ENCODE measurements around the gene PPFIBP2.

Gene PPFIBP2

DNA sequence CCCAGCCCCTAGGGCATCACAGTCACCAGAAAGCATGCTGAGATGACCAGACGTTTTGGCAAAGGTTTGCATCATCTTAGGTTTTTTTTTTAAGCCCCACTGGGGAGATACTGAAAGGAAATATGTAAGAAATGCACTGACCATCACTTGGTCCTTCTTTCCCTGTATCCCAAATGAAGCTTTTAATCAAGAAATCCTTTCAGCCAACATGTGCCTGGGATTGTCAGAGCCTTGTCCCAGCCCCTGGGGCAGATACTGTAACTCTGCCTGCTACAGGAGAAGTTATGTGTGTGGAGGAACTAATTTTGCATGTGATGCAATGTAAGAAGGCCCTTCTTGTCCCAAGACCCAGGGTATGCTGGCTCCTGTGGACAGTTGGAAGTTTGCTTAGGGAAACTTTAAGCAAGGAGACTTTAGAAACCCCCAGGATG, 65.6 kb downstream of the PPFIBP2 start:
- peak; percentile 43 for DNase-seq

DNA sequence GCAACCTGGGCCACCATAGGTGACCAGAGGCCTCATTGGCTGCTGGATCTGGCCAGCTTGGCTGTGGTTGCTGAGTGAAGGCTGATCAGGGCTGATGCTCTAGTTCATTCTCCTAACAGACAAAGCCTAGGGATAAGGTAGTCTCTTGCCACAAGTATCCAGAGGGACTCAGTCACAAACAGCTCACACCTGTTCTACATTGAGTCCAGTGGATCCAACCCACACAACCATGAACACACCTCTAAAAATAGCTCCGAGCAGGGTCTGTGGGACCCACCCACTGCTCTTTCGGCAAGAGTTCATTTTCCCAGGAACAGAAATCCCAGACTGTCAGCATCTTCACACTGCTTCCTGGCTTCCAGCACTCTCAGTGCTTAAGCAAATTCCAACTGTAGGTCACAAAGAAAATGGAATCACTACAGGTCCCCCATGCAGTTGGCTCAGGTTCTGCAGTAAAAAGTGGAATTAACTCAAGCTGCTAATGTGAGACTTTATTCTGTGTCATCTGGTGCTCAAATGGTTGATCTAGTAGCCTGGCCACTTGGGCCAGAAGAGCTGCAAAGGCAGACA, 67.3 kb downstream of the PPFIBP2 start:
- DNase-seq: no peak

GRCh38 chr11:7582338-7582985, 68.7 kb downstream of the PPFIBP2 start:
- DNase-seq: no peak

GRCh38 chr11:7583248-7583647, 69.4 kb downstream of the PPFIBP2 start:
- DNase-seq: no peak

- DNase-seq: no peak
Measured at GRCh38 chr11:7584910-7585309, 71.1 kb downstream of the PPFIBP2 start.

DNA sequence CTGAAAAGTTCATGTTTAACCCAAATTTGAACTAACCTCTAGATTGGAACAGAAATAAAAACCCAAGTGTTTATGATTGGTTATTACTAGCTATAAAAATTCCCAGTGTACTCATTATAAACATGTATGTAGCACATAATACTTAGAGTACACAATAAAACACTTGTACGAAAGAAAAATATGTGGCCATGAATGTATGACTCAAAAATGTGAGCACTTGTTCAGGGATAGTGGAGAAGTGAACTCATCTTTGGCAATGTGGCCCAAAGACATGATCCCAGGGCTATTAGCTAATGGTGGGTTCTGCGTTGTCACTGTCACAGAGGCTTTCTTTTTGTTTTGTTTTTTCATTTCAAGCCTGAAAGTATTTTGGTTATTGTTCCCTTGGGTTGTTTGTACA, 72.0 kb downstream of the PPFIBP2 start:
- DNase-seq: no peak

- no peak for DNase-seq
Measured at GRCh38 chr11:7586376-7586775, 72.6 kb downstream of the PPFIBP2 start.

- DNase-seq: no peak
Measured at GRCh38 chr11:7587712-7588111, 73.9 kb downstream of the PPFIBP2 start.

DNA sequence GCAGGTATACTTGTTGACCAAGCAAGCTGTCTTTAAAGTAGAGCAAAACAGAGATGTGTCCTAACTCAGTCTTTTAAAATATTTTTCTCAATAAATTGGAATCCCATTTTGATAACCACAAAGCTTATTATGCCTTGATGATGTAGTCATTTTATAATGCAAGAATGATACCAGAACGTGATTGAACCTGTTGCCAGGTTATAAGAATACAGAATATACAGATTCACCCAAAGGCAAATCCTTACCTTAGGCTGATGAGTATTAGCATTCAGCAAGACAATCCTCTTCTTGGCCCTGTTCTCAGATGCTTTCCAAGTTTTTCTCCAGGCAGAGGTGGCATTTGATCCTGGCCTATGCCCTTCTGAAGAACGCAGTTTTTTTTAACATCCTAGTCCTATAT, 76.1 kb downstream of the PPFIBP2 start:
- no peak for DNase-seq

DNA sequence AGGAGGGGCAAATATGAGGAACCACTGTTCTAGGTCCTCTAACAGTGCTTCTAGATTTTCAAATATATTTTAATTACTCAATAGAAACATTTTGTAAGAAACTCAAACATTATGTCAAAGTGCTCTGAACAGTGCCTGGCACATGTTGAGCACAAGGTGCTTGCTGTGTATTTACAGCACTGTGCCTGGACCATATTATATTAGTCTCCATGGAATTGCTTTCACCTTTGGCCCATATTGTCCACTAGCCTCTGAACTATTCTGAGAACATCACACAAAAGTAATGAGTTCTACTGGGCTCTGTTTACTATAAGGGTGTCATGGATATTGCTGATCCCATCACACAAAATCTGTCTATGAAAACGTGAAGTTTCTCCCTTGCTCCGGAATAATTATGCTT, 76.7 kb downstream of the PPFIBP2 start:
- DNase-seq: no peak

GRCh38 chr11:7591107-7591894, 77.5 kb downstream of the PPFIBP2 start:
- no peak for DNase-seq

DNA sequence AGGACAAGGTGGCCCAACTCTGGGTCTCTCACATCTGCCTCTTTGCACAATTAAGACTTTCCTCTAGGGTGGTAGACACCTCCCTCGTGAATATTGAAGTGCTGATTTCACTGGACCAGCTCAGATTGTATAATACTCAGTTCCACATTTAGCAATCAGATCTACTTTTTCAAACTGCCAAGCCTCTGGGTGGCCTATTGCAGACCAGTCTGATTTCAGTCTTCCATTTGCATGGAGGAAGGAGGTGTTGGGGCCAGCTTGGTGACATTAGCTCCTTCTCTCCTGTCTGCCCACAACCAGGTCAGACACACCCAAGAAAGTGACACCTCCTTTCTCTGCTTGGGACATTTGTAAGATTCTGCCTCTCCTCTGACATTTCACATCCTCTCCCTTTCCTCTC, 78.2 kb downstream of the PPFIBP2 start:
- peak; percentile 53 for DNase-seq

DNA sequence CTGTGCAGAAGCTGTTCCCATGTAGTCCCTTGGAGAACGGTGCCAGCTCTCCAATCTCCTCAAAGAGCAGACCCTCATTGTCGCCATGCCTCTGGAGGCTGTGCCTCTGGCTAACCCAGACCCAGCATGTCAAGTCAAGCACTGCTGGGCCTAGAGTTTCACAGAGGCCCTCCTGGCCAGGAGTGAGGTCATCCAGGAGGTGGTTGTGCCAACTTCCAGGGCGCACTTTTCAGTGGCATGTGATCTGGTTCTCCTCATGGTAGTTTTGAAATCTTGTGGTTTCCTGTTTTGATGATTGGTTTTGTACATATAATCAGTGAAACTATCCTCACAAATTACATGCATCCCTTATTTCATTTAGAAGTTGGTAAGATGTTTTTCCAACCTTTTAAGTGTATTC, 78.9 kb downstream of the PPFIBP2 start:
- peak; percentile 86 for DNase-seq

DNA sequence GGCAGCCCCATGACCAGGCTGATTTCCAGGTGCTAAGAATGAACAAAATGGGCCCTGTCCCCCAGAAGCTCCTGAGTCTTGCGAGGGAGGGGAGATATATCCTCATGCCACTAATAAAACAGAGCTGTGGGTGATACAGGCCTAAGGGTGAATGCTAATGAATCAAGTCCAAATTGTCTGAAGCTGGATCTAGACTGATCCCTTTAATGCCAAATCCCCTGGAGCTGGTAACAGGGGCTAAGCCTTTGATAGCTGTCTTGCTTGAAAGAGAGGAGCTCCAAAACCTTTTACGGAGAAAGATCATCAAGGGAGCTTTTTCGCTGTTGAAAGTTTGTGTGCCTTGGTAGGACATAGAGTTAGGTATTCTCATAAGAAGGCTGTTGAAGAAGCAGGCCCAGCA, 79.7 kb downstream of the PPFIBP2 start:
- no peak for DNase-seq

- DNase-seq: no peak
Measured at GRCh38 chr11:7595016-7595866, 81.4 kb downstream of the PPFIBP2 start.

GRCh38 chr11:7595951-7596350, 82.2 kb downstream of the PPFIBP2 start:
- no peak for DNase-seq

DNA sequence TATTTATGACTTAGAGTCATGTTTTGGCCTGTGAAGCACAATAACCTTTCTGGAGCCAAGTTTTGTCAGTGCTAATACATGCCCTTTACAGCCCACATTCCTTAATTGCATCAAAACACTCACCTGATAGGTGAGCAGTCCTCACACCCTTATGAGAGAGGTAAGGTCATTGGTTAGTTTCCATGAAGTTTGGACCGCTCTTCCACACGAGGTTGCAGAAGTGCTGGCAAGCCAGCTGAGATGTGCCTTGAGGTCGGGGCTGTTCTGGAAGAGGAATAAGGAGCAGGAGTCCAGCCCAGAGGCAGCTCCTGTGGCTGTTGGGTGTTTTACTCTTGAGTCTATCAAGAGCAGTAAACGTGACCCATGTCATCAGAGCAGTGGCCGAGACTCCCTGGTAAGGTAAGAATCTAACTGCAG, 83.2 kb downstream of the PPFIBP2 start:
- no peak for DNase-seq

- no peak for DNase-seq
Measured at GRCh38 chr11:7597620-7598019, 83.8 kb downstream of the PPFIBP2 start.

DNA sequence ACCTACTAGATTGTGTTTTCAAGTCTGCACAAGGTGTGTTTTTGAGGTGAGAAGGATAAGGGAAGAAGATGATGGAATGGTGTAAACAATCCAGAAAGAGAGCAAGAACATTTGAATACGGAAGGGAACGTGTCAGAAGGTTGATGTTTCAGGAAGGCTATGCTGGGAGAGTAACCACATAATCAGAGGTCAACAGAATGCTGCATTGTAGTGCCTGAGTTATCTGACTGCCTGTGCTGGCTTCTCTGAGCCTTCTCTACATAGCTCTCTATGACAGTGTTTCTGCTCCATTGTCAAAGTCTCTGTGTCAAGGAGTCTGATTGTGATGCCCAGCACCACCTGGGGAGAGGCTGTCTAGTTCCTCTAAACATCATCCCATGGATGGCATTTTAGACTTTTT, 85.4 kb downstream of the PPFIBP2 start:
- DNase-seq: no peak

- DNase-seq: peak; percentile 89
Measured at GRCh38 chr11:7600205-7600775, 86.5 kb downstream of the PPFIBP2 start.

DNA sequence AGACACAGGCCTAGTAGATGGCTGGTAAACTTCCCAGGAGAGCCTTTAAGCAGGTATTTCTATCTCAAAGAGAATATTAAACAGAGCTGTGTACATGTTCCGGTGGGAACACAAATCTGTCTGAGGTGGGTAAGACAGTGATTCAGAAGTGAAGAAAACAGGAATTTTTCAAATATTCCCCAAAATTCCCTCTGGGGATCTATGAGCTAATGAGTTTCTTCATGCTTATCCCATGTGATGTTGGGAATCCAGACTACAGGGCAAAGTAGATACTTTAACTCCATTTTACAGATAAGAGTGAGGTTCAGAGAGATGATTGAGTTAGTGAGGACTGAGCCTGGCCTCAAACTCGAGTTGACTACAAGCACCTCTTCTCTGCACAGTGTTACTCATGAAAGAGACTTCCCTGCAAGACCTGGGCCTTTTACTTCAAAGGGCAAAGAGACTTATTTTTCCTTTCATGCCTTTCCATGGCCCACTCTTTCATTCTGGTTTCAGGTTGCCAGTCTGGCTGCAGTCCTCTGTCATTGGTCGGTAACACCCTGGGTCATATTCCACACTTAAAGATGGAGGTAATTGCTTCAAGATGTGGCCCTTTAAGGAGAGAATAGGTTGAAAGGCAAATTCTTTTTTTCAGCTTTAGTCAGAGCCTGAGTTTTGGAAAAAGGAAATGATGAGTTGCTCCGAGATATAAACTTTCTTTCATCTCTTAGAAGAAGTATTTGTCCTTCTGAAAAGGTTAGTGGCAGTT, 89.4 kb downstream of the PPFIBP2 start:
- DNase-seq: no peak

GRCh38 chr11:7604331-7604955, 90.6 kb downstream of the PPFIBP2 start:
- DNase-seq: no peak

Measured in MV-4-11 (cell line).